Activated T-helper 17 cell treated with anti-CD3 and anti-CD28 coated beads, Interleukin-2, amount 50 U/mL, for 72 hours (primary cell): ENCODE results near the gene TELO2. TPM values are rescaled to one million over a fixed set of nuclear protein-coding genes. Genes with fewer than 3 reads are reported as not detected.

Experiments
- ATAC-seq: fragments of 150-1000 bp; cut with Tn5 transposase; replicated peaks from 2 replicates; pipeline ENCODE4 v1.10.0; 2021; ENCODE audit warnings: mild to moderate bottlenecking, moderate library complexity
- H3K27ac Mint-ChIP-seq: one replicate; pipeline ENCODE4 v1.8.0; 2022; ENCODE audit warnings: mixed read lengths
- H3K27me3 Mint-ChIP-seq: one replicate; pipeline ENCODE4 v1.8.0; 2022; ENCODE audit warnings: mixed read lengths
- H3K36me3 Mint-ChIP-seq: one replicate; pipeline ENCODE4 v1.8.0; 2022; ENCODE audit warnings: low read depth, mild to moderate bottlenecking, mixed read lengths
- H3K4me1 Mint-ChIP-seq: one replicate; pipeline ENCODE4 v1.8.0; 2022; ENCODE audit warnings: mixed read lengths
- H3K4me3 Mint-ChIP-seq: one replicate; pipeline ENCODE4 v1.8.0; 2022; ENCODE audit warnings: mild to moderate bottlenecking, mixed read lengths
- H3K9me3 Mint-ChIP-seq: one replicate; pipeline ENCODE4 v1.8.0; 2022; ENCODE audit warnings: mixed read lengths
- total RNA-seq, 2 donors: library from RNA; stranded (reverse); gene quantifications; one replicate each; pipeline ENCODE4 v1.2.3, GENCODE V29; 2022

Gene TELO2
- total RNA-seq = 10 to 100 TPM; 49.2 to 67.9 TPM

GRCh38 chr16:1492923-1493745 is at the start of gene TELO2:
Gene TELO2, plus strand, starts transcription at chr16:1493360. Its CDS starts 922 bp downstream, at chr16:1494282.
- H3K9me3 Mint-ChIP-seq = no peaks in the 10 kb centered on the region
- H3K27me3 Mint-ChIP-seq = no peaks in the 10 kb centered on the region
- peak; percentile 89 for ATAC-seq
- peaks cover 23% of the 10 kb centered on the region for H3K36me3 Mint-ChIP-seq
- H3K4me1 Mint-ChIP-seq = no peaks in the 10 kb centered on the region
- peak within 1 kb of the TSS; percentile 93 for H3K27ac Mint-ChIP-seq
- H3K4me3 Mint-ChIP-seq = peak within 1 kb of the TSS; percentile 87

- H3K4me1 Mint-ChIP-seq = no peaks in the 10 kb centered on the region
- H3K27me3 Mint-ChIP-seq = no peaks in the 10 kb centered on the region
- H3K9me3 Mint-ChIP-seq = no peaks in the 10 kb centered on the region
- no peak for ATAC-seq
- no peak overlapping the region for H3K4me3 Mint-ChIP-seq
- H3K36me3 Mint-ChIP-seq = no peaks in the 10 kb centered on the region
- H3K27ac Mint-ChIP-seq = no peak overlapping the region
These were observed 49.7 kb upstream of the TELO2 start for GRCh38 chr16:1443403-1443973.

GRCh38 chr16:1443980-1444729 is 49.0 kb upstream of the TELO2 start, which contains the start of gene CCDC154:
Gene CCDC154, minus strand, starts transcription at chr16:1444556. Its CDS starts 234 bp downstream, at chr16:1444322.
- Mint-ChIP-seq H3K27ac (no peak within 1 kb of the TSS), H3K4me3 (no peak within 1 kb of the TSS), H3K27me3 (no peaks in the 10 kb centered on the region), H3K36me3 (no peaks in the 10 kb centered on the region), H3K9me3 (no peaks in the 10 kb centered on the region), H3K4me1 (no peaks in the 10 kb centered on the region)
- no peak for ATAC-seq

GRCh38 chr16:1444730-1445517 is 48.2 kb upstream of the TELO2 start:
- H3K36me3 Mint-ChIP-seq = no peaks in the 10 kb centered on the region
- no peak for ATAC-seq
- no peak overlapping the region for H3K27ac Mint-ChIP-seq
- H3K4me1 Mint-ChIP-seq = no peaks in the 10 kb centered on the region
- H3K9me3 Mint-ChIP-seq = no peaks in the 10 kb centered on the region
- no peak overlapping the region for H3K4me3 Mint-ChIP-seq
- no peaks in the 10 kb centered on the region for H3K27me3 Mint-ChIP-seq

- no peak for ATAC-seq
- H3K4me1 Mint-ChIP-seq = no peaks in the 10 kb centered on the region
- no peaks in the 10 kb centered on the region for H3K27me3 Mint-ChIP-seq
- no peaks in the 10 kb centered on the region for H3K9me3 Mint-ChIP-seq
- no peak overlapping the region for H3K27ac Mint-ChIP-seq
- H3K36me3 Mint-ChIP-seq = no peaks in the 10 kb centered on the region
- H3K4me3 Mint-ChIP-seq = no peak overlapping the region
These were observed 47.5 kb upstream of the TELO2 start for GRCh38 chr16:1445518-1446203.

GRCh38 chr16:1446296-1447080 is 46.7 kb upstream of the TELO2 start:
- H3K27ac Mint-ChIP-seq = no peak overlapping the region
- no peaks in the 10 kb centered on the region for H3K36me3 Mint-ChIP-seq
- H3K9me3 Mint-ChIP-seq = no peaks in the 10 kb centered on the region
- no peak overlapping the region for H3K4me3 Mint-ChIP-seq
- H3K4me1 Mint-ChIP-seq = no peaks in the 10 kb centered on the region
- ATAC-seq = no peak
- H3K27me3 Mint-ChIP-seq = no peaks in the 10 kb centered on the region

GRCh38 chr16:1447965-1448364 is 45.2 kb upstream of the TELO2 start:
- H3K4me3 Mint-ChIP-seq = no peak overlapping the region

GRCh38 chr16:1448536-1449116 is 44.5 kb upstream of the TELO2 start:
- Mint-ChIP-seq H3K27me3 (no peaks in the 10 kb centered on the region), H3K4me3 (no peak overlapping the region), H3K36me3 (peaks cover 9% of the 10 kb centered on the region), H3K9me3 (no peaks in the 10 kb centered on the region), H3K4me1 (no peaks in the 10 kb centered on the region), H3K27ac (no peak overlapping the region)
- ATAC-seq = no peak

More at GRCh38 chr16:1447965-1448364, 45.2 kb upstream of the TELO2 start:
- Mint-ChIP-seq H3K9me3 (no peaks in the 10 kb centered on the region), H3K36me3 (peaks cover 2% of the 10 kb centered on the region), H3K4me1 (no peaks in the 10 kb centered on the region), H3K27me3 (no peaks in the 10 kb centered on the region), H3K27ac (no peak overlapping the region)
- ATAC-seq = no peak

GRCh38 chr16:1449201-1449788 is 43.9 kb upstream of the TELO2 start:
- no peaks in the 10 kb centered on the region for H3K9me3 Mint-ChIP-seq
- peaks cover 13% of the 10 kb centered on the region for H3K36me3 Mint-ChIP-seq
- no peak overlapping the region for H3K27ac Mint-ChIP-seq
- H3K4me1 Mint-ChIP-seq = no peaks in the 10 kb centered on the region
- H3K27me3 Mint-ChIP-seq = no peaks in the 10 kb centered on the region
- no peak overlapping the region for H3K4me3 Mint-ChIP-seq
- ATAC-seq = no peak

GRCh38 chr16:1450218-1450617 is 42.9 kb upstream of the TELO2 start:
- Mint-ChIP-seq H3K27me3 (no peaks in the 10 kb centered on the region), H3K36me3 (peaks cover 13% of the 10 kb centered on the region), H3K4me3 (no peak overlapping the region), H3K27ac (no peak overlapping the region), H3K4me1 (no peaks in the 10 kb centered on the region), H3K9me3 (no peaks in the 10 kb centered on the region)
- ATAC-seq = no peak

GRCh38 chr16:1450841-1451240 is 42.3 kb upstream of the TELO2 start:
- Mint-ChIP-seq H3K36me3 (peaks cover 13% of the 10 kb centered on the region), H3K9me3 (no peaks in the 10 kb centered on the region), H3K4me1 (no peaks in the 10 kb centered on the region), H3K4me3 (no peak overlapping the region), H3K27me3 (no peaks in the 10 kb centered on the region), H3K27ac (no peak overlapping the region)
- ATAC-seq = no peak

GRCh38 chr16:1451702-1452392 is 41.3 kb upstream of the TELO2 start:
- H3K27ac Mint-ChIP-seq = no peak overlapping the region
- no peaks in the 10 kb centered on the region for H3K4me1 Mint-ChIP-seq
- H3K9me3 Mint-ChIP-seq = no peaks in the 10 kb centered on the region
- no peak for ATAC-seq
- no peaks in the 10 kb centered on the region for H3K27me3 Mint-ChIP-seq
- peaks cover 13% of the 10 kb centered on the region for H3K36me3 Mint-ChIP-seq
- H3K4me3 Mint-ChIP-seq = no peak overlapping the region
